MCF 10A (cell line): ENCODE data around the gene OLFML2A. TPM values are rescaled to one million over a fixed set of nuclear protein-coding genes. Genes with fewer than 3 reads are reported as not detected.
A peak's percentile ranks its signal among the peaks of the same experiment; 100 is the strongest.

ENCODE experiments used
- BruUV-seq: library from RNA; stranded (reverse); fragments of 400-500 nt; replicated peaks from 2 replicates; lab custom pipeline; 2021; lab: Mats Ljungman, UMichigan
- CTCF ChIA-PET: fragments of 300-600 bp; sonication (Branson Sonifier 250); formaldehyde crosslinking; extraction: SDS; loops from one replicate; lab custom pipeline; 2021; ENCODE audit warnings: antibody characterized with exemption, inconsistent platforms; lab: Yijun Ruan, JAX
- POLR2A ChIA-PET: fragments of 300-600, 350-650 bp; sonication (Branson Sonifier 250); formaldehyde crosslinking; extraction: SDS; loops from one replicate; lab custom pipeline; 2020; ENCODE audit warnings: antibody characterized with exemption, inconsistent platforms; lab: Yijun Ruan, JAX
- DNase-seq: peaks from one replicate; pipeline ENCODE4 v3.0.0-alpha.2; 2018; ENCODE audit not compliant: unreplicated experiment
- H3K27ac Mint-ChIP-seq: one replicate; pipeline ENCODE4 v1.8.0; 2022; ENCODE audit warnings: mild to moderate bottlenecking, low read depth, mixed read lengths; ENCODE audit not compliant: unreplicated experiment
- H3K27me3 Mint-ChIP-seq: one replicate; pipeline ENCODE4 v1.8.0; 2022; ENCODE audit warnings: mixed read lengths; ENCODE audit not compliant: insufficient read depth, unreplicated experiment
- H3K36me3 Mint-ChIP-seq: one replicate; pipeline ENCODE4 v1.8.0; 2022; ENCODE audit warnings: mild to moderate bottlenecking, moderate library complexity, mixed read lengths; ENCODE audit not compliant: insufficient read depth, unreplicated experiment
- H3K4me1 Mint-ChIP-seq: one replicate; pipeline ENCODE4 v1.8.0; 2022; ENCODE audit warnings: mixed read lengths; ENCODE audit not compliant: insufficient read depth, unreplicated experiment
- H3K4me3 Mint-ChIP-seq: one replicate; pipeline ENCODE4 v1.8.0; 2022; ENCODE audit warnings: mild to moderate bottlenecking, moderate library complexity, mixed read lengths; ENCODE audit not compliant: unreplicated experiment
- H3K9me3 Mint-ChIP-seq: one replicate; pipeline ENCODE4 v1.8.0; 2022; ENCODE audit warnings: mixed read lengths; ENCODE audit not compliant: unreplicated experiment
- intact Hi-C: fragments of 100-400 bp; cut with micrococcal nuclease; formaldehyde crosslinking; loops from 2 replicates; pipeline ENCODE4 v1.14.1; 2022
- total RNA-seq: library from RNA; stranded (reverse); gene quantifications from 2 replicates; pipeline ENCODE4 v1.2.3, GENCODE V29; 2022
- TF ChIP-seq, protein P1 (sequence below): fragments of 200-600 bp; IDR thresholded peaks from one replicate; pipeline ENCODE4 v1.8.0; 2022; ENCODE audit warnings: antibody characterized with exemption, mild to moderate bottlenecking; ENCODE audit not compliant: unreplicated experiment

Gene OLFML2A
- total RNA-seq, 1 experiment from 2014 or later, result 0.21 TPM

DNA sequence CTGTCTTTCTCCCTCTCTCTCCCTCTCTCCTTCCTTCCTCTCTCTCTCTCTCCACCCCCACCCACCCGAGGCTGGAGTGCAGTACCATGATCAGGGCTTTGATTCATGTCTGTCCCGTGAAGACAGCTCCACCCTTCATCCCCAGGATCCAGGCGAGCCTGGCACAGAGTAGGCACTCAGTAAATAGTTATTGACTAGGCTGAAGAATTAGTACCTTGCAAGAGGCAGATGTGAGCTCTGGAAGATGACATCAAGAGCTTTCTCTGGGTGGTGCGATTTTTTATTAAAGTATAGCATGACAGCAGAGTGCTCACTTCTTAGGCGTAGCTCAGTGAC is 52.4 kb downstream of the OLFML2A start:
- intact Hi-C loops, result no loop called here
- ChIA-PET CTCF (interaction anchor here (0.7 to 15.9 kb wide), 4 partner anchors 24 to 1657 kb away, joined by 3 to 159 read pairs (median 44); partner anchors contain the start of genes NR6A1, OLFML2A and WDR38), POLR2A (interaction anchor here (0.7 to 2.3 kb wide), 2 partner anchors 11 to 34 kb away, joined by 3 to 17 read pairs; no protein-coding TSS in a partner anchor)
- Mint-ChIP-seq H3K4me1 (peaks cover 10% of the 10 kb centered on the region), H3K27ac (peak overlapping the region; percentile 18), H3K27me3 (no peaks in the 10 kb centered on the region), H3K4me3 (no peak overlapping the region), H3K36me3 (no peaks in the 10 kb centered on the region), H3K9me3 (peaks cover 5% of the 10 kb centered on the region)
- DNase-seq, result no peak
- TF ChIP-seq, protein P1, sequence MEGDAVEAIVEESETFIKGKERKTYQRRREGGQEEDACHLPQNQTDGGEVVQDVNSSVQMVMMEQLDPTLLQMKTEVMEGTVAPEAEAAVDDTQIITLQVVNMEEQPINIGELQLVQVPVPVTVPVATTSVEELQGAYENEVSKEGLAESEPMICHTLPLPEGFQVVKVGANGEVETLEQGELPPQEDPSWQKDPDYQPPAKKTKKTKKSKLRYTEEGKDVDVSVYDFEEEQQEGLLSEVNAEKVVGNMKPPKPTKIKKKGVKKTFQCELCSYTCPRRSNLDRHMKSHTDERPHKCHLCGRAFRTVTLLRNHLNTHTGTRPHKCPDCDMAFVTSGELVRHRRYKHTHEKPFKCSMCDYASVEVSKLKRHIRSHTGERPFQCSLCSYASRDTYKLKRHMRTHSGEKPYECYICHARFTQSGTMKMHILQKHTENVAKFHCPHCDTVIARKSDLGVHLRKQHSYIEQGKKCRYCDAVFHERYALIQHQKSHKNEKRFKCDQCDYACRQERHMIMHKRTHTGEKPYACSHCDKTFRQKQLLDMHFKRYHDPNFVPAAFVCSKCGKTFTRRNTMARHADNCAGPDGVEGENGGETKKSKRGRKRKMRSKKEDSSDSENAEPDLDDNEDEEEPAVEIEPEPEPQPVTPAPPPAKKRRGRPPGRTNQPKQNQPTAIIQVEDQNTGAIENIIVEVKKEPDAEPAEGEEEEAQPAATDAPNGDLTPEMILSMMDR, result no peak
- no TSS peak for BruUV-seq

DNA sequence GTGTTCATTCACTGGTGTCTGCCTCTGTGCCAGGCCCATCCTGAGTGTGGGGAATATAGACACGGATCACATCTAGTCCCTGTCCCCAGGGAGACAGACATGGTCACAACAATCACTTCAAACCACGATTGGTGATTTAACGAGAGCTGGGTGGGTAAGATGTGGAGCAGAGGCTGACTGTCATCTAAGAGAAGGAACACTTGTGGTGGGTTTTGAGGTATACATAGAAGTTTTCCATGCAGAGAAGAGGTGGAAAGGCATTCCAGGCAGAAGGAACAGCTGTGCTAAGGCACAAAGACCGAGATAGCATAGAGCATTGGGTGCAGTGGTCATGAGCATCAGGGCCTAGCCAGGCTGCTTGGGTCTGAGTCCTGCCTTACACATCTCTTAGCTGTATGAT is 53.7 kb downstream of the OLFML2A start:
- no peak overlapping the region for H3K4me3 Mint-ChIP-seq
- ChIA-PET POLR2A (interaction anchor here (0.7 to 2.3 kb wide), 2 partner anchors 12 to 21 kb away, joined by 3 to 17 read pairs; no protein-coding TSS in a partner anchor), CTCF (interaction anchor here (1.1 to 15.9 kb wide), 5 partner anchors 22 to 173 kb away, joined by 3 to 159 read pairs (median 4); partner anchors contain the start of genes NR6A1, OLFML2A and WDR38)
- DNase-seq, result no peak
- H3K9me3 Mint-ChIP-seq, result peaks cover 5% of the 10 kb centered on the region
- no peak overlapping the region for H3K27ac Mint-ChIP-seq
- H3K27me3 Mint-ChIP-seq, result no peaks in the 10 kb centered on the region
- no peaks in the 10 kb centered on the region for H3K36me3 Mint-ChIP-seq
- intact Hi-C loops, result no loop called here
- no TSS peak for BruUV-seq
- TF ChIP-seq, protein P1, result no peak
- H3K4me1 Mint-ChIP-seq, result peaks cover 23% of the 10 kb centered on the region

DNA sequence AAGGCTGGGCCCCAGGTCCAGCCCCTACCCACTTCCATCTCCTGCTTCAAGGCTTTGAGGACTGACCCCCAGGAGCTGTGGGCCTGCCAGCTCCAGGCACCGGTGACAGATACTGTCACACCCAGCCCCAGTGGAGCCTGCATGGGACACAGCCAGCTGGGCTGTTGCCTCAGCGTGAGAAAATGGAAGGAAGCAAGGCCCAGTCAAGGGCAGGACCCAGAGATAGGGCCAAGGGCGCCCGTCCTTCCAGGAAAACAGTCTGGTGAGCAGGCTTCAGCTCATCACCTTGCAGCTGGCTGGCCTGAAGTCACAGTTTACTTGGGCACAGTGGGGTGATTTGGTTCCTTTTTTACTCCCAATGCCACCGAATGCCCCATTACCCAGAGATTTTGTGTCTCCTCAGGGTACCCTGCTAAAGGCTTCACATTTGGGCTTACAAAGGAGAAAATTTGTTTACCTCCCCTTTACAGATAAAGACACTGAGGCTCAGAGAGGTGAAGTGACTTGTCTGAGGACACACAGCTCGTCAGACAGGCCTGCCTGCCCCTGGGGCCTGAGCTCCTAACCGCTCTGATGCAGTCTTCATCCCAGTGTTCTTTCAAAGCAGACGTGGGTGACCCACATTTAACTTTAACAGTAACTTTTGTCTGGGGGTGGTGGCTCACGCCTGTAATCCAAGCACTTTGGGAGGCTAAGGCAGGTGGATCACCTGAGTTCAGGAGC is 54.9 kb downstream of the OLFML2A start:
- no peak for DNase-seq
- TF ChIP-seq, protein P1, result no peak
- BruUV-seq, result no TSS peak
- intact Hi-C loops, result no loop called here
- Mint-ChIP-seq H3K4me3 (no peak overlapping the region), H3K27me3 (no peaks in the 10 kb centered on the region), H3K9me3 (no peaks in the 10 kb centered on the region), H3K27ac (no peak overlapping the region), H3K36me3 (no peaks in the 10 kb centered on the region), H3K4me1 (peaks cover 26% of the 10 kb centered on the region)
- ChIA-PET POLR2A (interaction anchor here (0.7 to 5.3 kb wide), 8 partner anchors 10 to 62 kb away, joined by 3 to 83 read pairs (median 7); partner anchors contain the start of genes ARPC5L, NR6A1 and RPL35), CTCF (interaction anchor here (0.5 to 15.9 kb wide), 10 partner anchors 8 to 419 kb away, joined by 3 to 159 read pairs (median 4); partner anchors contain the start of genes NR6A1, OLFML2A and WDR38)

DNA sequence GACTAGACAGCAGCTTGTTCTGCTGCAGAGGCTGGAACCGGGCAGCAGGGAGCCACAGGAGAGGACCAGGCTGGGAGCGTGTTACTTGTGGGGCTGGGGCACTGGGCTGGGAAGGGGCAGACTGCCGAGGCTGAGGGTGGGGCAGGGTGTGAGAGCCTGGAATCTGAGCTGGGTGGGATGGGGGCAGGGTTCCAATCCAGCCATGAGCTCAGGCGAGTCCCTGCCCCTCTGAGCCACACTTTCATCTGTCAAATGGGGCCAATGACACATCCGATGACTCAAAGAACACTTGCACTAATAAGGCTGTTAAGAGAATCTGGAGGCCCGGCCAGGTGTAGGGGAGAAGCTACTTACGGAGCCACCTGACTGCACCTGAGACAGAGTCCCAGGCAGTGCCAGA is 57.7 kb downstream of the OLFML2A start:
- intact Hi-C loops, result no loop called here
- POLR2A ChIA-PET, result interaction anchor here (0.6 to 5.3 kb wide), 9 partner anchors 15 to 283 kb away, joined by 3 to 83 read pairs (median 7); partner anchors contain the start of genes ARPC5L, NR6A1 and RPL35
- Mint-ChIP-seq H3K27ac (peak overlapping the region; percentile 66), H3K4me3 (peak overlapping the region; percentile 47), H3K4me1 (peaks cover 18% of the 10 kb centered on the region), H3K27me3 (no peaks in the 10 kb centered on the region), H3K36me3 (no peaks in the 10 kb centered on the region), H3K9me3 (no peaks in the 10 kb centered on the region)
- CTCF ChIA-PET, result interaction anchor here (0.7 to 15.9 kb wide), 7 partner anchors 12 to 60 kb away, joined by 3 to 159 read pairs (median 4); partner anchors contain the start of genes NR6A1, OLFML2A and WDR38
- no TSS peak for BruUV-seq
- peak; percentile 94 for DNase-seq
- TF ChIP-seq, protein P1, result no peak
